Right renal cortex interstitium (tissue), 3 donors: ENCODE results near the gene CCDC12. TPM values are rescaled to one million over a fixed set of nuclear protein-coding genes. Genes with fewer than 3 reads are reported as not detected.

ENCODE experiments used
- DNase-seq, 3 donors: peaks; one replicate each; pipeline ENCODE4 v3.0.0-alpha.2; 2013; ENCODE audit warnings: low read depth in 3 of 3, low spot score in 2 of 3
- polyA plus RNA-seq, 3 donors: library from polyadenylated mRNA; unstranded; fragments of 120-200 nt; gene quantifications; one replicate each; pipeline ENCODE4 v1.2.1, GENCODE V29; 2013; ENCODE audit not compliant: insufficient read length in 3 of 3

Gene CCDC12
- polyA plus RNA-seq, 3 donors, result 48.4 to 56.9 (median 55.7) TPM

DNA sequence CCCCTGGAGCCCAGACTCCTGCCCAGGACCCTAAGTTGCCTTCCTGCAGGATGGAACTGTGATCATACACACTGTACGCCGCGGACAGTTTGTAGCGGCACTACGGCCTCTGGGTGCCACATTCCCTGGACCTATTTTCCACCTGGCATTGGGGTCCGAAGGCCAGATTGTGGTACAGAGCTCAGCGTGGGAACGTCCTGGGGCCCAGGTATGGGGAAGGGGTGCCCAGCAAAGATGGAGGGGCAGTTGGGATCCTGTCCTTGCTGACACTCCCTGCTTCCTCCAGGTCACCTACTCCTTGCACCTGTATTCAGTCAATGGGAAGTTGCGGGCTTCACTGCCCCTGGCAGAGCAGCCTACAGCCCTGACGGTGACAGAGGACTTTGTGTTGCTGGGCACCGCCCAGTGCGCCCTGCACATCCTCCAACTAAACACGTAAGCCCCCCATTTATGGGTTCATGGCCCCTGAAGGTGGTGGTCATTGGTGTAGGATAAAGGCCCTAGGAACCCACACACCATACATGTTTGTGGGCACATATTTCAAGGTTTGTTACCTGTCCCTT, 31.8 kb upstream of the CCDC12 start:
- DNase-seq, result no peak

DNA sequence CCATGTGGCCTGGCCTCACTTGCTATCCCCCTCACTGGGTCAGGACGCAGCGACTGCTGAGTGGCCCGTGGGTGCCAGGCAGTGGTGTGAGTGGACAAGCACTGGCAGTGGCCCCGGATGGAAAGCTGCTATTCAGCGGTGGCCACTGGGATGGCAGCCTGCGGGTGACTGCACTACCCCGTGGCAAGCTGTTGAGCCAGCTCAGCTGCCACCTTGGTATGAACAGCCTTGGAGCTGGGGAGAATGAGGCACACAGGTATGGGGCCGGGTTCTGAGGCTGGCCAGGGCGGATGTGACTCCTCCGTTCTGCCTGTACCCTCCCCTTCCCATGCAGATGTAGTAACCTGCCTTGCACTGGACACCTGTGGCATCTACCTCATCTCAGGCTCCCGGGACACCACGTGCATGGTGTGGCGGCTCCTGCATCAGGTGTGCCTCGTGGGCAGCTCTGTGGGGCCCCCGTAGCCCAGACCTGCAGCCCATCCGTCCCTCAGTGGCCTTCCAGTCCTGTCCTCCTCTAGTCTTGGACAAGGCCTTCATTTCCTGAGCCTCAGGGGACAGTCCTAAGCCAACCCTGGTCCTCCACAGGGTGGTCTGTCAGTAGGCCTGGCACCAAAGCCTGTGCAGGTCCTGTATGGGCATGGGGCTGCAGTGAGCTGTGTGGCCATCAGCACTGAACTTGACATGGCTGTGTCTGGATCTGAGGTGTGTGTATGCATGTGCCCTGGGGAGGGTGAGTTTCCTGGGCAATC, 31.1 kb upstream of the CCDC12 start:
- DNase-seq, result no peak

DNA sequence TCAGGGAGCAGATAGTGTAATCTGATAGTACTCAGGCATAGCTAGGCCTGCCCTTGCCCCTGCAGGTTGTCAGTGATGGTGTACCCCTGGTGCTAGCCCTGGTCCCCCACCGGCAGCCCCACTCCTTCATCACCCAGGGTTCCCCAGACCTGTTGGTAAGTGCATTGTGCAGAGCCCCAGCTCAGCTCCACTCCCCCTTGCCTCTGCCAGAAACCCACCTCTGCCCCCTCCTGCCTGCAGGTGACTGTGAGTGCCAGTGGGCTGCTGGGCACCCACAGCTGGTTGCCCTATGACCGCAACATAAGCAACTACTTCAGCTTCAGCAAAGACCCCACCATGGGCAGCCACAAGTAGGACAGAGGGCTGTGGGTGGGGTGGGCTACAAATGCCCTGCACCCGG, 30.5 kb upstream of the CCDC12 start:
- DNase-seq, result no peak

DNA sequence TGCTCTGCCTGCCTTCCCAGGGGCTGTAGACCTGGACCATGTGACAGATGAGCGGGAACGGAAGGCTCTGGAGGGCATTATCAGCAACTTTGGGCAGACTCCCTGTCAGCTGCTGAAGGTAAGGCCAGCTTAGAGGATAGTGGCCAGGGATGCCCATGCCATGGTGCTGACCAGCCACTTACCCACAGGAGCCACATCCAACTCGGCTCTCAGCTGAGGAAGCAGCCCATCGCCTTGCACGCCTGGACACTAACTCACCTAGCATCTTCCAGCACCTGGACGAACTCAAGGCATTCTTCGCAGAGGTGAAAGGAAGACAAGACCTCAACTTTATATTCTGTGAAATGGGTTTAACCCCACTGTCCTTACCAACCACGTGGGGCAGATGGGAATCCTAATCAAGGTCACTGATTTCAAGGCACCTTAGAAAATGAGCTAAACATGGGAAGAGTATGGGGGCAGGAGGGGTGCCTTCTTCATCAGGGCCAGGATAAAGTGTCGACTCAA, 29.7 kb upstream of the CCDC12 start:
- DNase-seq, result no peak

DNA sequence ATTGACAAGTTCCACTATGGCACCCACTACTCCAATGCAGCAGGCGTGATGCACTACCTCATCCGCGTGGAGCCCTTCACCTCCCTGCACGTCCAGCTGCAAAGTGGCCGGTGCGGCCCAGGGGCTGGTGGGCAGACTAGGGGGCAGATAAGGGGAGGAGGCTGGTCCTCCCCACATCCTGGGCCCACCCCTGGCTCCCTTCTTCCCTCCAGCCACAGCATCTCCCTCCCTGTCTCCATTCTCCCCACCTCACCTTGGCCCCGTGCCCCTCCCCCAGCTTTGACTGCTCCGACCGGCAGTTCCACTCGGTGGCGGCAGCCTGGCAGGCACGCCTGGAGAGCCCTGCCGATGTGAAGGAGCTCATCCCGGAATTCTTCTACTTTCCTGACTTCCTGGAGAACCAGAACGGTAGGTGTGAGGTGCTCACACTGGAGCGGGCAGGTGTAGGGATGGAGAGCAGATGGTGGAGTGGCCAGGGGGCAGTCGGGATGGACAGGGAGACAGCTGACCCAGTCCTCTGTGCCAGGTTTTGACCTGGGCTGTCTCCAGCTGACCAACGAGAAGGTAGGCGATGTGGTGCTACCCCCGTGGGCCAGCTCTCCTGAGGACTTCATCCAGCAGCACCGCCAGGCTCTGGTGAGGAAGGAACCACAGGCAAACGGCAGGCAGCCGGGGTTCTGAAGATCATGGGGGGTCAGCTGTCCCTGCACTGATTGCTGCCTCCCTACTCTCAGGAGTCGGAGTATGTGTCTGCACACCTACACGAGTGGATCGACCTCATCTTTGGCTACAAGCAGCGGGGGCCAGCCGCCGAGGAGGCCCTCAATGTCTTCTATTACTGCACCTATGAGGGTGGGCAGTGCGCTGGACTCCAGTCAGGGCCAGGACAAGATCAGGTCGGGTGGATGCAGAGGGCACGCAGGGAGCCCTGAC, 28.9 kb upstream of the CCDC12 start:
- DNase-seq, result no peak

DNA sequence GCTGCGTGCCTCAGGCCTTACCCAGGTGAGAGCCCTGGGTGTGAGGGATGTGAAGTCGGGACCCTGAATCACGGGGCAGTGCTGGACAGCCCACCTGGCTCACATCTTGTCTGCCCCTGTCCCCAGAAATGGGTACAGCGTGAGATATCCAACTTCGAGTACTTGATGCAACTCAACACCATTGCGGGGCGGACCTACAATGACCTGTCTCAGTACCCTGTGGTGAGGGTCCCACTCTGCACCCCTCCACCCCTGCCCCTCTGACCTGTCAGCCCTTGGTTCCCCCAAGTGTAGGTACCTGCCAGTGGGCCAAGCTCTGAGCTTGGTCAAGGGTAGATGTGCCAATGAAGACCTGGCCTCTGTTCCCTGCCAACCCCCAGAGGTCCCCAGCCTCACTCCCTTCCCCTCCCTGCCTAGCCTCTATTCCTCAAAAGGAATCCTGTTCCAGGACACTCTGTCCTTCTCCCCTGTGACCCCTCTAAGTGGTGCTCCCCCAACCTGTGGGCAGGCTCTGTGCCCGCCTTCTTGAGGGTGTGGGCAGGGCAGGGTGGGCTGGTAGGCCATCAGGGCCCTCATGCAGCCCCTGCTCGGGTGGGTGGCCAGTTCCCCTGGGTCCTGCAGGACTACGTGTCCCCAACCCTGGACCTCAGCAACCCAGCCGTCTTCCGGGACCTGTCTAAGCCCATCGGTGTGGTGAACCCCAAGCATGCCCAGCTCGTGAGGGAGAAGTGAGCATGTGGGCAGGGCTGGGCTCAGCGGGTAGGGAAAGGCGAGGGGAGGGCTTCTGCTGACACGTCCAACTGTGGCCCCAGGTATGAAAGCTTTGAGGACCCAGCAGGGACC, 28.0 kb upstream of the CCDC12 start:
- DNase-seq, result no peak

DNA sequence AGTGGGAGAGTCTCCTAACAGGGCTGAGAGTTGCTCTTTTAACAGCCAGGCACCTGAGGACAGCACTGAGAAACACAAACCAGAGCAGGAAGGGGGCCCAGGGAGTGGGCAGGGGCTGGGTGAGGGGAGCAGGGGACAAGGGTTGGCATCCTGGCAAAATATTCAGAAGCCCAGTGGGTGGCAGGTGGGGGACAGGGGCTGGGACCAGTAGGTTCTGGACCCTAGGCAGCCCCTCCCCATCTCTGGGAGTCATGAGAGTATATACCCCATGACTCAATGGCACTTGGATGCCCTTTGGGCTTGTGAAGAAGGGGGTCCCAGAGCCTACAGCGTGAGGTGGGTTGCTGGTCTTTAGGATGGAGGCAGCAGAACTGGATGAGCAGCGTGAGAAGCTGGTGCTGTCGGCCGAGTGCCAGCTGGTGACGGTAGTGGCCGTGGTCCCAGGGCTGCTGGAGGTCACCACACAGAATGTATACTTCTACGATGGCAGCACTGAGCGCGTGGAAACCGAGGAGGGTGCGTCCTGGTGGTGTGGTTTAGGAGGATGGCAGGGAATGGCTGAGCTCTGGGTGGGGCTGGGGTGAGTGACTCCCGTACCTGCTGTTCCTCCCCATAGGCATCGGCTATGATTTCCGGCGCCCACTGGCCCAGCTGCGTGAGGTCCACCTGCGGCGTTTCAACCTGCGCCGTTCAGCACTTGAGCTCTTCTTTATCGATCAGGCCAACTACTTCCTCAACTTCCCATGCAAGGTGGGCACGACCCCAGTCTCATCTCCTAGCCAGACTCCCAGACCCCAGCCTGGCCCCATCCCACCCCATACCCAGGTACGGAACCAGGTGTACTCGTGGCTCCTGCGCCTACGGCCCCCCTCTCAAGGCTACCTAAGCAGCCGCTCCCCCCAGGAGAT, 27.2 kb upstream of the CCDC12 start:
- no peak for DNase-seq

DNA sequence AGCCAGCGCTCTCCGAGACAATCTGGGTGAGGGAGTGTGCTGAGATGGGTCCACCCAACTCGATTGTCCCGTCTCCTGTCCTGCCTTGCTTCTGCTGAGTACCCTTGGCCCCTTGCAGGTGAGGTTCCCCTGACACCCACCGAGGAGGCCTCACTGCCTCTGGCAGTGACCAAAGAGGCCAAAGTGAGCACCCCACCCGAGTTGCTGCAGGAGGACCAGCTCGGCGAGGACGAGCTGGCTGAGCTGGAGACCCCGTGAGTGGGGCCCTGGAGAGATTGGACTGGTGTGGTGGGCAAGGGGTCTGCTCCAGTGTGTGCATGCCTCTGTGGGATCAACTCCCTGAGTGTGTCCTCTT, 26.5 kb upstream of the CCDC12 start:
- no peak for DNase-seq

DNA sequence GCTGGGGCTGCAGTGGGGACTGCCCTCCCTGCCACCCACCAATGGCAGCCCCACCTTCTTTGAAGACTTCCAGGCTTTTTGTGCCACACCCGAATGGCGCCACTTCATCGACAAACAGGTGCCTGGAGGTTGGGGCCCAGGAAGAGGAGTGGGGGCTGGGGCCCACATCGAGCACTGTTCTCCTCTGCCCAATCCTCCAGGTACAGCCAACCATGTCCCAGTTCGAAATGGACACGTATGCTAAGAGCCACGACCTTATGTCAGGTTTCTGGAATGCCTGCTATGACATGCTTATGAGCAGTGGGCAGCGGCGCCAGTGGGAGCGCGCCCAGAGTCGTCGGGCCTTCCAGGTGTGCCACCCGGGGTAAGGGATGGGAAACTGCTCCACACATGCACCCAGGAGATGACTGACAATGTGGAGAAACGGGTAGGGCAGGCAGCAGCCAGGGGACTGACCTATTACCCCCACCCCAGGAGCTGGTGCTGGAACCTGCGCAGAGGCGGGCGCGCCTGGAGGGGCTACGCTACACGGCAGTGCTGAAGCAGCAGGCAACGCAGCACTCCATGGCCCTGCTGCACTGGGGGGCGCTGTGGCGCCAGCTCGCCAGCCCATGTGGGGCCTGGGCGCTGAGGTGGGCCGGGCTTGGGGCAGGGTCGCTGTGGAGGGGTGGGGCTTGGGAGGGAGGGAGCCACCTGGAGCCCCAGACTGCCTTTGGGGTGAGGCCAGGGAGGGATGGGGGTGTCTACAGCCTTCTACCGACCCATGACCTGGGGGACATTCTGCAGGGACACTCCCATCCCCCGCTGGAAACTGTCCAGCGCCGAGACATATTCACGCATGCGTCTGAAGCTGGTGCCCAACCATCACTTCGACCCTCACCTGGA, 25.9 kb upstream of the CCDC12 start:
- DNase-seq, result no peak

DNA sequence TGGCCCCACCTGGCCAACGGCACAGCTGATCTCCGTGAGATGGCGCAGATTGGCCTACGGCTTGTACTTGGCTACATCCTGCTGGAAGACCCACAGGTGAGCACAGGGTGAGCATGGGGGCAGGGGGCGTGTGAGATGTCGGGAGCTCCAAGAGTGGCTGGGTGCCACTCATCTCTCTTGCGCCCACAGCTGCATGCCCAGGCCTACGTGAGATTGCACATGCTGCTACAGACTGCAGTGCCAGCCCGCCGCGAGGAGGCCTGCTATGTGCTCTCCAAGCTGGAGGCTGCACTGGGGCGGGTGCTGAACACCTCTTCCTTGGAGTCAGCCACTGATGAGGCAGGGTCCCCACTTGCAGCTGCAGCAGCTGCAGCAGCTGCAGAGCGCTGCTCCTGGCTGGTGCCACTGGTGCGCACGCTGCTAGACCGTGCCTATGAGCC, 25.2 kb upstream of the CCDC12 start:
- DNase-seq, result no peak

DNA sequence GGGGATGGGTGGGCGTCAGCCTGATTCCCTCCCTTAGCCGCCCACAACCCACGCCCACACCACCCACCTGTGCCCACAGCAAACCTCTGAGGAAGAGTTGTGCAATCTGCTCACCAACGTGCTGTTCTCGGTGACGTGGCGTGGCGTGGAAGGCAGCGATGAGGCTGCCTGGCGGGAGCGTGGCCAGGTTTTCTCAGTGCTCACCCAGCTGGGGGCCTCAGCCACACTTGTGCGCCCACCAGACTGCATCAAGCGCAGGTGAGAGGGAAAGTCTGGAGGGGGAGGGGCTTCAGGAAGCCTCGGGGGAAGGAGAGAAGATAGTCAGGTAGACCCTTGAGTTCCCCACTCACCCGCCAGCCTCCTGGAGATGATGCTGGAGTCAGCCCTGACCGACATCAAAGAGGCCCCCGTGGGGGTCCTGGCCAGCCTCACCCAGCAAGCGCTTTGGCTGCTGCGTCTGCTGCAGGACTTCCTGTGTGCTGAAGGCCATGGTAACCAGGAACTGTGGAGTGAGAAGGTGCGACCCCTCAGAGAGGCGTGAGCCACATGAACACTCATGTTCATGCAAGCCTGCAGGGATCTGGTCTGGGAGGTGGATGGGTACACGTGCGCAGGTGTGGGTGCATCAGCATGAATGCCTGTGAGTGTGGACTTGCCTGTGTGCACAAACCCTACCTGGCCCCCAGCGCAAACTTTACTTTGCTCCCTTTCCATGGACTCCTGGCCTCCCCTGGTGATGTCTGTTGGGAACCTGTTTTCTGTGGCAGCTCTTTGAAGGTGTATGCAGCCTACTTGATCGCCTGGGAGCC, 24.6 kb upstream of the CCDC12 start:
- DNase-seq, result no peak

DNA sequence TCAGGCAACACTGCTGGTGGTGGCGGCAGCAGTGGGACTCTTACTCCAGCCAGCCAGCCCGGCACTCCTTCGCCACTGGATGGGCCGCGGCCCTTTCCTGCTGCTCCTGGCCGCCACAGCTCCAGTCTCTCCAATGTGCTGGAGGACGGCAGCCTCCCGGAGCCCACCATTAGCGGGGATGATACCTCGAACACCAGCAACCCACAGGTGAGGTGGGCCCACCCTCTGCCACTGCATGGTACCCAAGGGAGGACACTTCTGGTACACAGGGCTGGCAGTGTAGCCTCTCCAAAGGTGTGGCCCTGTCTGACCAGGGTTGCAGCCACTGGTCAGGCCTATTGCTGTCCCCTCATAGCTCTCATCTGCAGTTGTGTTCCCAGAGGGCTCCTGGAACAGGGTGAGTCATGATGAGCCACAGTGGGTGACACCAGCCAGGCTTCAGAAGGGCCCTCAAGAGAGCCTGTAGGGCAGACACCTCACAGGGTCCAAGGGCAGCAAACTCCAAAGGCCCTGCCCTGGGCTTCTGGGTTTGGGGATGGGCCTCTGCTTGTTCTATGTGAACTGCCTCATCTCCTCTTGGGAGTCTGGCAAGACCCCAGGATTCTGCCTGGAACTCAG, 23.8 kb upstream of the CCDC12 start:
- DNase-seq, result no peak

DNA sequence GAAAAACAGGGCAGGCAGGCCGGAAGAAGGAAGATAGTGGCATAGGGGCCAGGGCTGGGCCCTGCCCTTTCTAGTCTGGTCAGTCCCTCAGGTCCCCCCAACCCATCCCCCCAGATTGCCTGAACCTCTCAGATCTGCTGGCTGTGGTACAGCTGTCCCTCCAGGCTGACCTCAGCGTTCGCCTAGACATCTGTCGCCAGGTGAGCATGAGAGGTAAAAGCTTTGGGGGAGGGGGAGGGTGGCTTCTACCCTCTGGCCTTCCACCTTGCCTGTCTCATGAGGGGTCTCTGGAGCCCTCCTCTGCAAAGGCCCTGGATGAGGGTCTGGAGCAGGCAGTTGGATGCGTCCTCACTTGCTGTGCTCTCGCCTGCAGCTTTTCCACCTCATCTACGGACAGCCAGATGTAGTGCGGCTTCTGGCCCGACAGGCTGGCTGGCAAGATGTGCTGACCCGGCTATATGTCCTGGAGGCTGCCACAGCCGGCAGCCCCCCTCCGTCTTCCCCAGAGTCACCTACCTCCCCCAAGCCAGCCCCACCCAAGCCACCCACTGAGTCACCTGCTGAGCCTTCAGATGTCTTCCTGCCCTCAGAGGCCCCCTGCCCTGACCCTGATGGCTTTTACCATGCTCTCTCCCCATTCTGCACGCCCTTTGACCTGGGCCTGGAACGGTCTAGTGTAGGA, 23.1 kb upstream of the CCDC12 start:
- DNase-seq, result no peak

DNA sequence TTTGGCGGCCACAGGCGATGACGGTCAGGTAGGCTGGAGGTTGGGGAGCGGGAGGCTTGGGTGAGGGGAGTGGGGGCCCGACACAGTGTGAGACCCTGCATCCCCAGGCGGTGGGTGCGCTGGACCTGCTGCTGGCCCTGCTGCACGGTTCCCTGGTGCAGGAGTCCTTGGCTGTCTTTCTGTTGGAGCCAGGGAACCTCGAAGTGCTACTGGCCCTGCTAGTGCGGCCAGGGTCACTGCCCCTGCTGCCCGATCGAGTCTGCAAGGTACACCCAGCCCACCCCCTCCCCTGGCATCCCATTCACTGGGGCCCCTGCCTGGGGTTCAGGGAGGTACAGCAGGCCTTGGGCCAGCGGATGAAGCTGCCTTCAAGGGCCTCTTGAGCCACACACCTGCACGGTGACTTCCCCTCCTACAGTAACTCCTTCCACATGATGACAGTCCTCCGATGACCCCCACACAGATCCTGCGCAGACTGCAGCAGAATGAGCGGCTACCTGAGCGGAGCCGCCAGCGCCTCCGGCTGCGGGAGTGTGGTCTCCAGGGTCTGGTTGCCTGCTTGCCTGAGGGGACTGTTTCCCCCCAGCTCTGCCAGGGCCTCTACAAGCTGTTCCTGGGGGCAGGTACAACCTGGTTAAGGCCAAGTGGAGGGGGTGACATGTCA, 22.4 kb upstream of the CCDC12 start:
- no peak for DNase-seq

DNA sequence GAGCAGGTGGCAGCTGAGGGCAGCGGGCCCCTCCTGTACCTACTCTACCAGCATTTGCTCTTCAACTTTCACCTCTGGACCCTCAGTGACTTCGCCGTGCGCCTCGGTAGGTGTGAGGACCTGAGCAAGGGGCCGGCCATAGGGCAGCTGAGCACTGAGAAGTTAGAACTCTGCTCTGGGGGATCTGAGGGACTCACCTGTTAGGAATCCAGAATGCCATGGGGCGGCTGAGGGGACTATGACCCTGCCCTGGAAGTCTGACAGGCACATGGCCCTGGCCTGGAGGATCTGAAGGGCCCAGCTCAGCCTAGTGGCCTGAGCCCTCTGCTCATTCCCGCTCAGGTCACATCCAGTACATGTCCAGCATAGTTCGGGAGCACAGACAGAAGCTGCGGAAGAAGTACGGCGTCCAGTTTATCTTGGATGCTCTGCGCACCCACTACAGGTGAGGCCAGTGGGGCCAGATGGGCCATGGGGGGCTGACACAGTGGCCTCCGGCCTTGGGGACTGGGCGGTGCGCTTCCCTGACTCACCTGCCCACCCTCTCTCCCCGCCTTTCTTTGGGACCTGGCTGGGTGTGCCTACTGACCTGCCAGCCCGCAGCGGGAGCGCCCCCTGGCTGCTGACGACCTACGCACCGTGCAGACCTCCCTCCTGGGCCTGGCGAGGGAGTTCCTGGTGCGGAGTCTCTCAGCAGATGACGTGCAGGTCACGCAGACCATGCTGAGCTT, 21.7 kb upstream of the CCDC12 start:
- peak in 2 of 3 donors; percentile 19 to 35 for DNase-seq
